Fibroblast of gingiva (primary cell): Measurements from ENCODE around the gene ACAD8.
A peak's percentile ranks its signal among the peaks of the same experiment; 100 is the strongest.
"Not testable (repeated sequence)": the region's sequence is repeated elsewhere in the genome, so short reads cannot be mapped to it uniquely, and the experiment has no call there.

Source experiments
- DNase-seq: peaks from one replicate; pipeline ENCODE4 v3.0.0-alpha.2; 2011; ENCODE audit warnings: low read depth

Gene ACAD8

GRCh38 chr11:134240592-134240991 lies 12.8 kb upstream of the ACAD8 start:
- DNase-seq = no peak

- DNase-seq = no peak
Measured at GRCh38 chr11:134242376-134242775, 11.0 kb upstream of the ACAD8 start.

- no peak for DNase-seq
Measured at GRCh38 chr11:134243913-134244312, 9.5 kb upstream of the ACAD8 start.

DNA sequence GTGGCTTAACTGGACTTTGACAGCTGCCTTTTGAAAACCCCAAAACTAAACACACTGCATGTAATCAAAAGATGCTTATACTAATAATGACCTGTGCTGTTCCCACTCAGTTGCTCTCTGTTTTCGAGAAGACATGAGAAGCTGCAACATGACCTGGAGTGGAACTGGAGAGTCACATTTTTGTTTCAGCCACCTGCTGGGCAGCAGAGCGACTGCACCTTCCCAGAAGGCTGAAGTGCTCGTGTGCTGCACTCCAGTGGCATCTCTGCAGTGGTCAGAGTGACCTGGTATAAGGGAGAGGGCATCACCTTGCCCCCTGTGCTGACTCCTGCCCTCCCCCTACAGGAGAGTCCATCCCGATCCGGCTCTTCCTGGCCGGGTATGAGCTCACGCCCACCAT lies 8.8 kb upstream of the ACAD8 start:
- peak; percentile 19 for DNase-seq

DNA sequence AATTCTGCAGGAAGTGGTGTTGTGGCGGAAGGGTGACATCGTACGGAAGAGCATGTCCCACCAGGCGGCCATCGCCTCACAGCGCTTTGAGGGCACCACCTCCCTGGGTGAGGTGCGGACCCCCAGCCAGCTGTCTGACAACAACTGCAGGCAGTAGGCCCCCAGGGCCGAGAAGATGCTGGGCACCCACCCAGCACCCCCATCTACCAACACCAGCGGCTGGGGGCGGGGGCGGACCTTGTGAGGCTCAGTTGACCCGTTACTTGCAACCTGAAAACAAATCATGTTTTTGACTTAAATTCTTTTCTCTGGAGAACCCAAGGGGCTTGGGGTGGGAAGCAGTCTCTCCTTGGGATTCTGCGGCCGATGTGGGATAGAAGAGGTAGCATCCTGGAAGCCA lies 7.9 kb upstream of the ACAD8 start:
- DNase-seq = no peak

GRCh38 chr11:134246100-134246499 lies 7.3 kb upstream of the ACAD8 start:
- DNase-seq = no peak

GRCh38 chr11:134246678-134247077 lies 6.7 kb upstream of the ACAD8 start:
- DNase-seq = no peak

DNA sequence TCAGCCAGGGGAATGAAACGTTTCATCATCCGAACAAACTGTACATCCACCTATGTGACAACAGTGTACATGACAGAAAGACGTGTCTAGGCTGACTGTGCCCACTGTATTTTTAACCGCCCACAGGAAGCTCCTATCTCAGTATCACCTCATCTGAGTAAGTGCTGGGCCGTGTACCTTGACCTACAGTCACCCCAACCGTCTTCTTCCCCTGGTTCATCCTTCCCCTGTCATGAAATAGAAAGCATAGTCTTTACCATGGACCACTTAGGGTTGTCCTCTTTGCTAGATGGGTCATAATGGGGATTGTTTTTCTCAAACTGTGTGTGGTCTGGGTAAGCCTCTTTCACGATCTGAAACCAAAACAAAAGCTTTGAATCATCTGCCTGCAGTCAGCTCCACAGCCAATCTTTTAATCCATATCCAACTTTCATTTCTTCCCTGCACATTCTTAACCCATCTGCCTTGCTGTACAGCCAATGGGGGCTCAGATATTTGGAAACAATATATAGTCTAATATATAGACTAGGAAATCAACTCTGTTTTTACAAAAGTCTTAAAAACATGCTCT lies 4.4 kb upstream of the ACAD8 start:
- DNase-seq = no peak

GRCh38 chr11:134250246-134250645 lies 3.1 kb upstream of the ACAD8 start:
- no peak for DNase-seq

- DNase-seq = no peak
Measured at GRCh38 chr11:134250675-134251074, 2.7 kb upstream of the ACAD8 start.

DNA sequence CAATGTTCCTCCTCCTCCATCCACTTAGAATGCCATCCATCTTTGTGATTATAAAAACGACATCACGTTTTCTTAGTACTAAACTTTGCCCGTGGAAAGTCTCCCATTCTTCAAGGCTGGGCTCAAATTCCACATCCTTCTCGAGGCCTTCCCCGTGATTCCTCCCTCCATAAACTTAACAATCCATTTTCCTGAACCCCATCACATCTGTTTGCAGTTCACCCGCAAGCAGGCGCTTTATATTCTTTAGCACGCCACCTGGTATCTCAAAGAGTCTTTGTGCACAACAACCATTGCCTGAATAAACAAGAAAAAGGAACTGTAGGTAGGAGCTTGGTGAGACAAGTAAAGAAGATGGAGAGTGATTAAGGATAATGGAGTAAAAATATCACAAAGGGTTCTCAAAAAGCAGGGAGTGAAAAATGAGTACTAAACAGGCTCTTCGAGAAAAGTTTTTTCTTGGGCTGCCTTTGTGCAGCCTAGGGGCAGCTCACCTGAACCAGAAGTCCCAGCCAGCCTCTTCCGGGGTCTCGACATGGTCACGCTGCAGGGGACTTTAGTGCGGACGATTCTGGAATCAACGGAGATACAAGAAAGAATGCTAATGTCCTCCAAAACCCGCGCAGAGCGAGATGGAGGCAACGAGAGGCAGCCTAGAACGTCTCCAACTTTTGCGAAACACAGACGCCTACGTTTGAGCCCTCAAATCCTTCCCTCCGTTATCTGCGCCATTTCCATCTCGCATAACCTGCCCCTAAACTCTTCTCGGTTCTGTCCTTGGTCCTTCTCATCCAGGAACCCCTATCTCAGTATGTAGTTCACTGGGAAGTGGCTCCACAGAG lies 801 bp upstream of the ACAD8 start:
- no peak for DNase-seq

DNA sequence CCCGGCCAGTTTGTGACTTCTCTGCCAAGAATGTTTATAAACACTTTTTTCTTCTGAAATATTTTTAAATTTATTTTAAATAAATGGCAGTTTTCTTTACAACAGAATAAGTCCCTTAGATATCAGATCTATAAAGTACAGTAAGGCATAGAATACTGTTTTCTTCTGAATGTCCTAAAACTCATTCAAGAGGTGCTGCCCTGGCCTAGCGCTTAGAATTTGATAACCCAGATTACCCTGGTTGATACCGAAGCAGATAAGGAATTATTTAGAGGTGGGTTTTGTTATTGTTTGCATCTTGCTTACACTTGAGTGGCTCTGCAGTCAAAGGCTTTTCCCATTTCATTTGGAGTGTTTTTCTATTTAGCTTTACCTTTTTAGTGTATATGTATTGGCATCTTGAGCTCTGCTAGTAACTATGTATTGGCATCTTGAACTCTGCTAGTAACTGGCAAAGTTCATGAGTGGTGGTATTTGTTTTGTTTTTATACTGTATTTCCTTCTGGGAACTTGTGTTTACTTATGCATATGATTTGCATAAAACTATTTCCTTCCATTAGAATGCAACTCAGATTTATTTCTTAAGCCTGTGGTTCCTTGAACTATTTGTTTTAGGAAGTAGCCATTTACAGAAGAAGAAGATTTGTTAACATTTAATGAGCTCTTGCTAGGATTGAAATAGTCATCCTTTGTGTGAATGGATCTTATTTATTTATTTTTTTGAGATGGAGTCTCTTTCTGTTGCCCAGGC lies 1.2 kb downstream of the ACAD8 start:
- no peak for DNase-seq

GRCh38 chr11:134255184-134255561 lies 1.8 kb downstream of the ACAD8 start:
- not testable (repeated sequence) for DNase-seq

DNA sequence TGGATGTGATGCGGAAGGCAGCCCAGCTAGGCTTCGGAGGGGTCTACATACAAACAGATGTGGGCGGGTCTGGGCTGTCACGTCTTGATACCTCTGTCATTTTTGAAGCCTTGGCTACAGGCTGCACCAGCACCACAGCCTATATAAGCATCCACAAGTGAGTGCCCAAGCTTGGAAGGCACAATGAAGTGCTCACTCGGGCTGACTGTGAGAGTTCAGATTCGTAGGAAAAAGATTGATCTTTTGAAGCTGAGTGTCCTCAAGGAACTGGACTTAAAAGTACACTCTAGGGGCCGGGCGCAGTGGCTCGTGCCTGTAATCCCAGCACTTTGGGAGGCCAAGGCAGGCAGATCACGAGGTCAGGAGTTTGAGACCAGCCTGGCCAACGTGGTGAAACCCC lies 3.7 kb downstream of the ACAD8 start:
- no peak for DNase-seq

DNA sequence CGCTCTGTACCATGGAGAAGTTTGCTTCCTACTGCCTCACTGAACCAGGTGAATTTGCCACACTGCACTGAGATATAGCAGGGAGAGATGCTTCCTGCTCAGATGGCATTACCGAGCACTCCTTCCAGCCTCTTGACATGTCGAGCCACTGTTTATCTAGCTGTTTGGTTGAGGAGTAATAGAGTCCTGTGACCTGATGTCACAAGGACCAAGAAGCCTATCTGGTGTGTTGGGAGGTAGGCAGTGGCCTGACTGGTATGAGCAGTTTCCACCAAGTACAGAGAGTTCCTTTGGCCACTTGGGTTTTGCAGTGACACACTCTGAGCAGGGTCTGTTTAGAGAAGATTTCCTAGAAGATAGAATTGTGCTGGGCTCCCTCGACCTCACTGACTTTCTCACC lies 5.2 kb downstream of the ACAD8 start:
- DNase-seq = no peak

DNA sequence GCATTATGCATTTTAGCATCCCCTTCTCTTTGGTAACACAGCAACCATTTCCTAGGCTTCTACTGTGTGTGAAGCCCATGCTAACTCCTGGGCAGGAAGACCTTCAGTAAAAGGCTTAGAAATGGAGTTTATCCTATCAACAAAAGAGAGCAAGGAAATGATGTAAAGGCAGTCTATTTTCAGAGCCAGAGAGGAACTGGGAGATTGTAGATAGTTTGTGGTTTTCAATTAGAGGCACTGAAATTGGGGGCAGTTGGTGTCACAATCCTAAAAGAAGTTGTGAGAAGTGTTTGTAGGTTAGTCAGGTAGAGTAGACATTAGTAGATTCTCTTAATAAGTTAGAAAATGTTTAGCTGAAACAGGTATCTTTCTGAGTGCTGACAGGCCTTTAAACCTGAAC lies 7.1 kb downstream of the ACAD8 start:
- DNase-seq = no peak

DNA sequence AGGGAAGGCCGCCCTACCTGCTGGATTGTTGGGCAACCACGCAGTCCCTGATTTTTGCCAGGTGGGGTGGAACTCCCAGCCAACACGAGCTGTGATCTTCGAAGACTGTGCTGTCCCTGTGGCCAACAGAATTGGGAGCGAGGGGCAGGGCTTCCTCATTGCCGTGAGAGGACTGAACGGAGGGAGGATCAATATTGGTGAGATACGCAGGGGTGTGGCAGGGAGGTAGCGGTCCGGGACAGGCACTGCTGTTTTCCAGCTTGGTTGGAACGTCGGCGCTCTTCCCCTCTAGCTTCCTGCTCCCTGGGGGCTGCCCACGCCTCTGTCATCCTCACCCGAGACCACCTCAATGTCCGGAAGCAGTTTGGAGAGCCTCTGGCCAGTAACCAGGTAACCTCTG lies 7.6 kb downstream of the ACAD8 start:
- DNase-seq = no peak

DNA sequence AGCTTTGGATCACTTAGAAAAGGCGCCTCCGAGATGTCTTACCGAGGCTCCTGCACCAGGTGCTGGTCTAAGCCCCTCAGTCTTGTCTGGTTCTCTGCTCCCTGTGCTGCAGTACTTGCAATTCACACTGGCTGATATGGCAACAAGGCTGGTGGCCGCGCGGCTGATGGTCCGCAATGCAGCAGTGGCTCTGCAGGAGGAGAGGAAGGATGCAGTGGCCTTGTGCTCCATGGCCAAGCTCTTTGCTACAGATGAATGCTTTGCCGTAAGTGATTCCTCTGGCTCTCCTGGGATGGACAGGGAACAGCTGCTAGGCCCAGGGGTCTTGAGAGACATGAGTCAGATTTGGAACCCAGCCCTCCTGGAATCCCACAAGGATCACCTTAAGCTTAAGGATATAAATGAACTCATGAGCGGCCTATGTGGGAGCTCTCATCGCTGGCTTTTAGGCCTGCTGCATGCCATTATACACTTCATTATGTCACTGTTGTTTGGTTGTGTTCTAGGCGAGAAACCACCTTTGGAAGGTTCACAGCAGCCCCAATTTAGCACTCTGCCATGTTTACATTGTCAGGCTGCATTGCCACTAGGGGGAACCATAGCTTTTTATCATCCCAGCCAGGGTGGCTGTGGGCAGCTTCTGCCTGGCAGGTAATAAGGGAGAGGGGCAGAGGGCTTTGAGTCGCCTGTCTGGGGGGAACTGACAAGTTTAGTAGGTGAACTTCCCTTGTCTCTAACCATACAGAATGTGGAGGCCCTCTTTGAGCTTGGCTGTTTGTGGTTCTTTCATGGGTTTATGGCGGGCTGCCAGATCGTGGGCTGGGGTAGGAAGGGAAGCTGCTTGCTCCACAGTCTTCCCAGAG lies 8.5 kb downstream of the ACAD8 start:
- no peak for DNase-seq

DNA sequence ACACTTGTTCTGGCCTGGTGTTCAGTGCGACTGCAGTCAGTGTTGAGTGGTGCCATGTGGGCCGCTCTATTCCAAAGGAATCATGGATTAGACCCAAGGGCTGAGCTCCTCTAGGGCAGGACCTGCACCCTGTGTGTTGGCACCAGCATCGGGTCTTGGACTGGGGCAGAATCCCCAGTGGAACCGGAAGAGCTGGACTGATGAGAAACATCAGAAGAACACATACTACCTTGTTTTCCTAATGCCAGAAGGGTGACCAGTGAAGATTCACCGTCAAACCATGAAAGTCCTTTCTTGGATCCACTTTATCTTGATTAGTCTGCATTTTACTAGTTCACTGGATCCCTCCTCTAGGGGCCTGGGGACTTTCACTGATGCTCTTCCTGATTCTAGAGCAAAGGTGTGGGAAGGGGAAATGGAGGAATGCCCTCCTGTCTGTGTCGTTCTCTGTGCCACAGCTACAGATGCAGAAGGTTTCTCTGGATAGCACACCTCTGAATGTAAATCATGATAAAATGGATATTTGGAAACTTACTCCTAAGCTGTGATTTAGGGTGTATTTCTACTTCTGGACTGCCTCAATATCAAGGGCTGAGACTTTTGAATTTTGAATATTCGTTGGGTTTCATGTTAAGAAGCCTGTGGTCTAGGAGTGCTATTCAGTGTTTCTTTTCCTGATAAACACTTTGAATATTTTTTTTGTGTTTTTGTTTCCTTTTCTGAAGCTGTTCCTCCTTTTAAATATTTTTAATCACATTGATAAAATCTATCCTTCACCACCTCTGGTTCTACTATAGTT lies 11.8 kb downstream of the ACAD8 start:
- no peak for DNase-seq

GRCh38 chr11:134266440-134266839 lies 13.1 kb downstream of the ACAD8 start:
- DNase-seq = no peak

- peak; percentile 86 for DNase-seq
Measured at GRCh38 chr11:134266841-134267251, 13.5 kb downstream of the ACAD8 start.
